ENCODE measurements around the gene TCEANC2.
"Not testable (repeated sequence)": the region's sequence is repeated elsewhere in the genome, so short reads cannot be mapped to it uniquely, and the experiment has no call there.

The TCEANC2 gene

DNA sequence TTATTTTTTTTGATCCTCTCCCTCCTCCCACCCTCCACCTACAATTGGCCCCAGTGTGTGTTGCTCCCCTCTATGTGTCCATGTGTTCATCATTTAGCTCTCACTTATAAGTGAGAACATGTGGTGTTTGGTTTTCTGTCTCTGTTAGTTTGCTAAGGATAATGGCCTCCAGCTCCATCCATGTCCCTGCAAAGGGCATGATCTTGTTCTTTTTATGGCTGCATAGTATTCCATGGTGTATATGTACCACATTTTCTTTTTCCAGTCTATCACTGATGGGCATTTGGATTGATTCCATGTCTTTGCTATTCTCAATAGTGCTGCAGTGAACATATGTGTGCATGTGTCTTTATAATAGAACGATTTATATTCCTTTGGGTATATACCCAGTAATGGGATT lies 28.6 kb upstream of the TCEANC2 start:
- DNase-seq (ENCODE audit: low read depth in 1 of 2, low spot score in 1 of 2) = not testable (repeated sequence)

DNA sequence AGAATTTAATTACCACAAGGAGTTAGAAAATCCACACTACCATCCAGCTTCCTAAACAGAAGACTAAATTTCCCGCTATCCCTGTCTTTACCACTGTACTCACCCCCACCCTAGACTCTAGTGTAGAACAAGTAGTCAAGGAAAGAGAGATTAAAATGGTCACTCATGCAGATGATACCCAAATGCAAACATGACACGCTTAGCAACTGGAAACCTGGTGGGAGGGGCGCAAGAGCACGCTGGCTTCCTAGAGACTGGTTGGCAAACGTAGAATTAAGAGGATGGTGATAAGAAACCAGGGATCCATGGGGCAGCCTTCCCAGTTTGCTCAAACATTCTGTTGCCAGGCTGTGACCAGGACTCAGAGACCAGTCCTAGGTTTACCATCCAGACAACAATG lies 25.6 kb upstream of the TCEANC2 start:
- no peak for DNase-seq (ENCODE audit: low read depth in 1 of 2, low spot score in 1 of 2)

DNA sequence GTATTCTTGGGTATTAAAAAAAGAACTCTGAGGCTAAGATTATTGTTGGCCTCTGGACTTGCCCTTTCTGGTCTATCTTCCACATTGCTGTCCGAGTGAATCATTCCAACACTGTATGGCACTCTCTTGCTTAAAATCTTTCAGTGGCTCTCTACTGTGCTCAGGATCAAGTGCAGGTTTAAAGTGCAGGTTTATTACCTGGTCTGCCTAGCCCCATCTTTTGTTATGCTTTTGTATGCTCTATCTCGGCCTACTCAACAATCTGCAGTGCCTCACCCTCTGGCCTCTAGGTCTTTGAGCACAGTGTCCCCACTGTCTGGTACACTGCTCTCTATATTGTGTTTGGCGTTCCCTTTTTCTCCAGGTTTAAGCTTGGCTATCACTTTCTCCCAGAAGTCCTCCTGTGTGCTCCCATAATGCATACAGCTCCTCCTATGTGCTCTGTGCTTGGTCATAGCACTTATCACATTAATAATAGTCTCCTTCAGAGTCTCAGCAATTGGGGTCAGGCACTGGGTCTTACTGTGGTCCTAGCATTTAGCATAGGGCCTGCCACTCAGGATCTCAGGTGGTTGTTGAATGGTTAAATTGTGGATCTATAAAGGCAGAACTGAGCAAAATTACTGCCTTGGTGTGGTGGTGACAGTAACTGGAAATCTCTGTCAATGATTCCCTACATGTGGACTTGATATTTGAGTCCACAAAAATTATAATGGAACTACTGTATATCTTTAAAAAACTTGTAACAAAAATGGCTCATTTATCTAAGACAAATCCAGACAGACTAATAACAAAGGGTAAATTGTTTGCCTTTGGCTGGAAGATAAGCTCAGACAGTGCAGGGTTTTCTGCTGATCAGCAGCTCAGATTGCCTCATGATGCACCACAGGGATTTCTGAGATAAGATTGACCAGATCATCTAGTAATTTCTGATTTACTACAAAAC lies 24.8 kb upstream of the TCEANC2 start:
- DNase-seq (ENCODE audit: low read depth in 1 of 2, low spot score in 1 of 2) = no peak

DNA sequence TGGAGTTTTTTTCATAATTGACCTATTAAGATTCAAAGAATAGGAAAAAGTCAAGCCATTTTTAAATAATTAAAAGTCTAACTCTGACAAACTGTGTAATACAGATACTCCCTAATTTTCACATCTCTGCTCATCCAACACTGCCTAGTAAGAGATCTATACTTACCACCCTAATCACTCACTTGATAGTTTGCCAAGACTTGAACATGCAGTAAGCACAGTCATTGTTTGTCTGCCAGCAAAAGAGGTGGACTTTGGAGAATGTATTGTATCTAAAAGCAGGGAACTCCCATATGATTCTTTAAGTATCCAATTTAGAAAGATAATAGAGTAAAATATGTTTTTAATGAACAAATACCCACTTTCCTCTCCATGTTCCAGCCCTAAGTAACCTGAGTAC lies 15.9 kb upstream of the TCEANC2 start:
- DNase-seq (ENCODE audit: low read depth in 1 of 2, low spot score in 1 of 2) = no peak

DNA sequence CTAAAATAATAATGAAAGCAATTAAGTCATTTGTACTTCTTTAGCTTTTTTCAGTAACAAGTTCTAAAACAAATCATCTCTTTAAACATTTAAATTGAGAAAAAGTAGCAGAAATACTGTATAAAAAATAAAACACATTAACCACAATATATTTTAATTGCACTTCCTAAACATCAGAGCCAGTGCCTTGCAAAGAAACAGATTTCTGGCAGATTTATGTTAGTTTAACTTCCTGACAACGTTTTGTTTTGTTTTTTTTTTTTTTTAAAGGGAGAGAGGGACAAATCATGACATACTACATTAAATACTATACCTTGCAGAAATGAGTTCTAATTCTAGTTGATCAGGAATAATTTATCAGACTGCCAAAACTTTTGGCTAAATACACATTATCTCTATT lies 11.6 kb upstream of the TCEANC2 start:
- no peak for DNase-seq (ENCODE audit: low read depth in 1 of 2, low spot score in 1 of 2)

DNA sequence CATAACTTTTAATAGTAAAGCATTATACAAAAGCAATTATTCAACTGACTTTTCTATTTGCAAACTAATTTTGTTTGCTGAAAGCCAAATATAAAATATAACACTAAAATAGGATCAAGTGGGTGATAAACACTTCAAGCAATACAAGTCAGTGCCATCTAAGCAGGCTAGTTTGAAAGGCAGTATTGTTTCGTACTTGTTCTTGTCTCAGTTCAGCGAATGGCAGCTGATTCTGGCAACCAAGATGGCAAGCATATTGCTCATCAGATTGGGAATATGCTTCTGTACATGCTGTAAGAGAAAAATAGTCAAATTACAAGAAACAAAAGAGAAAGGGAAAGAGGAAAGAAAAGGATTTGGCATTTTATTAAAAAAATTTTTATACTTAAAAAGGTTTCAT lies 7.9 kb upstream of the TCEANC2 start:
- no peak for DNase-seq (ENCODE audit: low read depth in 1 of 2, low spot score in 1 of 2)

DNA sequence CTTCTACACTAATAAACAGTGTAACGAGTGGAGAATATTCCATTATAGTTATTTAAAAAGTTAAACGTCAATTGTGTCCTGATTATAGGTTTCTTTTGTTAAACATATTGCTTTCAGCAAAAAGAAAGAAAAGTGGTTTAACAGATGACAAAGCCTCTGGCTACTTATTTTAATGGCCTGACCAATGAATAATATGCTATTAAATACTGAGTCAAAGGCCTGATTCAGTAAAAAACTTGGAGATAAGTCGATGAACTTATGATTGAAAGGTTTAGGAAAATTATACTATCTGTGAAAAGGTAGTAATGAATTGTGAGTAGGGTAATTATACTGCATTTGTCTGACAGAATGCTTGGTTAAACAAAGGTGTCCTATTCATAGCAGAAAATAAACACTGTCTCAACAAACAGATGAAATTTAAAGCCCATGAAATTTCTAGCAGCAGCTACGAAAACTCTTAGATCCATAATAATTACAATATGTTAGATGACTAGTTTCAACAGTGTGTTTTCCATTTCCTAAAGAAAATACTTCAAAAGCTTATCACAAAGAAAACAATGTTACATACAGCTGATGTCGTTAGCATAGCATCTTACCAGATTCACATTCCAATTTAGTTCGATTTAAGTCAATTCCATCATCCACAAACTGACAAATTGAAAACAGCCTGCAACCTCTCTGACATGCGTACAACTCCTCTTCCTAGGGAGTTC lies 6.6 kb upstream of the TCEANC2 start:
- no peak for DNase-seq (ENCODE audit: low read depth in 1 of 2, low spot score in 1 of 2)

DNA sequence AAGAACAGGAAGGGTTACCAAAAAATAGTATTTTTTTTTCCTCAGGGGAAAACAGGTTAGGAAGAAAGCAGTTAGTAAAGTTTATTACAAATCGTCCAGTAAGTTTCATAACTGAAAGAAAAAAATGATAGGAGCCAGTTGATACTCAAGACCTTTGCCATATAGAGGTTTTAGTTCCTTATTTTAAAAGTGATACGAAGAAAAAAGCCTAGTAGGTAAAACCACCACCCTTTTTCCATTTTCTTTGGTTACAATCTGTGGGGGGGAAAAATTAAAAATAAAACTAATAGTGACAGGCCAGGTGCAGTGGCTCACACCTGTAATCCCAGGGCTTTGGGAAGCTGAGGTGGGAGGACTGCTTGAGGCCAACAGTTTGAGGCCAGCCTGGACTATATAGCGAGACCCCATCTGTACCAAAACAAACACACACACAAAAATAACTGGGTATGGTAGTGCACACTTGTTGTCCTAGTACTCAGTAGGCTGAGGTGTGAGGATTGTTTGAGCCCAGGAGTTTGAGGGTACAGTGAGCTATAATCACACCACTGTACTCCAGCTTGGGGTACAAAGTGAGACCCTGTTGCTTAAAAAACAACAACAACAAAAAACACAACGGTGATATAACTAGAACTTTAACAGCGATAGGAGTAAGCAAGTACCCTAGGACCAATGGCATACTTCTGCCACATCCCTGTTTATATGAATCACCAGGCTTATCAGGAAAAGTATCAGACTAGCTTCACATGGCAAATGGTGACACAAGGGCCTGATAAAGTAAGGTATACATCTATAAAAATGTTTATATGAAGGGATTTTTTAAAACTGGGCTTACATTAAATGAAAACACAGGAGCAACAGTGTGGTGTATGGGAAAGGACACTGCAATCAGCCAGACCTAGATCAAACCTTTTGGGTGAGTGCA lies 5.8 kb upstream of the TCEANC2 start:
- DNase-seq (ENCODE audit: low read depth in 1 of 2, low spot score in 1 of 2) = no peak

DNA sequence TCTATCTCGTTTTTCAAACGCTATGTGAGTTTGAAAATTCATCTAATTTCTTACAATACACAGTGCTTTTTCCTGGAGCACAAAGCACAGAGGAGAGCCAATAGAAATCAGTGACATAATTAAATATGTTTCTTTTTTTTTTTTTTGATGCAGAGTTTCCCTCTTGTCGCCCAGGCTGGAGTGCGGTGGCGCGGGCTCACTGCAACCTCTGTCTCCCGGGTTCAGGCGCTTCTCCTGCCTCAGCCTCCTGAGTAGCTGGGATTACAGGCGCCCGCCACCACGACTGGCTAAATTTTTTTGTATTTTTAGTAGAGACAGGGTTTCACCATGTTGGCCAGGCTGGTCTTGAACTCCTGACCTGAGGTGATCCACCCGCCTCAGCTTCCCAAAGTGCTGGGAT lies 3.0 kb upstream of the TCEANC2 start:
- not testable (repeated sequence) for DNase-seq (ENCODE audit: low read depth in 1 of 2, low spot score in 1 of 2)

DNA sequence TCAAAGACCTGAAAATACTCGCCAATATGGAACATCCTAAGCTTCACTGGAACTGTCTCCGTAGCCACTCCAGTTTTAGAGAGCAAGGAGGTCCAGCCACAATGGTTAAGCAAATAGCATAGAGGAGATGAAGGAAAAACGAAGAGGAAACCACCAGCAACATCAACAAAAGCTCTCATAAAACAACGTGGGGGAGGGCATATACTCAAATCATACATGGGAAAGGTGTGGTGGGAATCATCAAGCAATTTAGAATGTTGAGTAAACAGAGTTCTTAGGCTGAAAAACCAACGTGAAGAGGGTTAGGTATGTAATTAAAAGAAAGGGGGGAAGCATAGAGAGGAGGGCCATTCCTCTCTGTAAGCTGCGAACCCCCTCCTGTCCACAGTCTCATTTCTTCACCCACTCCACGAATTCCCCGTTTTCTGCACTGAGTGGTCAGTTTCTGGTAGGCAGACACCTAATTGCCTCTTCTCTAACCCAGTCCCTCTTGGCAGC lies 1.4 kb upstream of the TCEANC2 start:
- DNase-seq (ENCODE audit: low read depth in 1 of 2, low spot score in 1 of 2) = no peak

DNA sequence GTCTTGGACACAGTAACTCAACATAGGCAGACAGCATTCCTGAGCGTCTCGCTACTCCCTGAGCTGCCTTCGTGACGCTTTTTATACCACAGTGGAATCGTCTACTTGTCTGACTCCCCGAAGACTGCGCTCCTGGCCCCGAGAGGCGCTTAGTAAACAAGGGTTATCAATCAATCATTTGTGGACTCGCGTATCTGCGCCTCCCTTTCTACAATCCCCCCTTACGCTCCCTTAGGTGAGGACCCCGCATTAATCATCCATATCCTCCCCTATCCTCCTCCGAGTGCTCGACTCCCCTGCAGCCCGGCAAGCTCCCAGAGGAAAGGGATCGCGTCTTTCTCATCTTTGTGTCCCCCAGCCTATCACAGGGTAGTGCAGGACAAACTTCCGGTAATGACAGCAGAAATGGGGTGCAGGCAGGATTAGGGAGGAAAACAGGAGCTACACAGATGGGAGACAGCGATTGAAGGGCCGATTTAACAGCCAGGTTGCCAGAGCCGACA lies 926 bp upstream of the TCEANC2 start:
- DNase-seq (ENCODE audit: low read depth in 1 of 2, low spot score in 1 of 2) = peak in 1 of 2 donors; percentile 20

DNA sequence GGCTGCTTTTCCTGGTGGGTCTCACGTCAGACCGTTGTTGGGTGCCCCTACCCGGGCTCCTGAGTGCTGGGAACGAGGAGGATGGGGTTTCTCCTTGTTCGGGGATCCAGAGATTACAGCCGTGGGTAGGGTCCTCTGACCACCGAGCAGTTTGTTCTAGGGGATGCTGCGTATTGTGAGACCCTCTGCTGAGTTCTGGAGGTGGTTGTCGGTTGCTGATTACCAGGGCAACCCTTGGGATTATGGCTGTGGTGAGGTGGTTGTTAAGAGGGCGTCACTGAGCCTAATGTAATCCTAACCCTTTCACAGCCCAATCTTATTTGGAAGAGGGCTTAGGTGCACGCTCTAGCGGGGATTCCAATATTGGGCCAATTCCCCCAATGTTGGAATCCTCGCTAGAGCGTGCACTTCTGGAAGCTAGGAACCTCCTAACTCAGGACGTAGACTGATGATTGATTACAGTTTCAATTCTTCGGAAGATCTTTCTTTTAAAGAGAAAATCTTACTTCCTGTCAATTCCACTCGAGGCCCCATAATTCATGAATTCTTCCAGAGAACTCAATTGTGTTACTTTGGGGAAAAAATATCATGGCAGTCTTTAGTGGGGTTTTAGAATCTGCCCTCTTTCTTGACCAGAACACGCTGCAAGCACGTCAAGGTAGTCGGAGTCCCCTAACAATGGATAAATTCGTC lies 483 bp downstream of the TCEANC2 start:
- DNase-seq (ENCODE audit: low read depth in 1 of 2, low spot score in 1 of 2) = no peak

DNA sequence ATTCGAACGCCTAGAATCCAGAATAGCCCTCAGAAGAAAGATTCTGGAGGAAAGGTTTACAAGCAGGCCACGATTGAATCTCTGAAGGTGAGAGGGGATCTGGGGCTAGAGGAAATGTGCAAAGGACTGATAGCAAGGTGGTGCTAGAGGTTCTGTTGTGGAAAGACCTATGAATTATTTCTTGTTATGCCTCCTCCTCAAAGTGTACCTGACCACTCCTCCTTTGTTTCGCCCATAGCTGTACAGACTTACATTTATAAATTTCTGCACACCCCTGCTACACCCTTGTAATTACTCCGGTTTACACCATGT lies 986 bp downstream of the TCEANC2 start:
- no peak for DNase-seq (ENCODE audit: low read depth in 1 of 2, low spot score in 1 of 2)

DNA sequence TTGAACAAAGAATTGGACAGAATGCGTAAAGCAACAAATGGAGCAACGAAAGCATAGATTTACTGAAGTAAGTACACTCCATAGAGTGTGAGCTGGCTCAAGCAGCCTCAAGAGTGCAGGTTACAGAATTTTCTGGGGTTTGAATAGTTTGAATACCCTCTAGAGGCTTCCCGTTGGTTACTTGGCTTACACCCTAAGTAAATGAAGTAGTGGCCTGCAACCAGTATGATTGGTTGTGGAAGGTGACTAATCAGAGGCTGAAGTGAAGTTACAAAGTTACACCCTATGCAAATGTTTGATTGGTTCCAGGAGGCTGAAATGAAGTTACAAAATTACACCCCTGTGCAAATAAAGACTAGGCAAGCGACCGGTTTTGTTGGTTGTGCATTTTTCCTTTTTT lies 10.9 kb downstream of the TCEANC2 start:
- DNase-seq (ENCODE audit: low read depth in 1 of 2, low spot score in 1 of 2) = no peak

DNA sequence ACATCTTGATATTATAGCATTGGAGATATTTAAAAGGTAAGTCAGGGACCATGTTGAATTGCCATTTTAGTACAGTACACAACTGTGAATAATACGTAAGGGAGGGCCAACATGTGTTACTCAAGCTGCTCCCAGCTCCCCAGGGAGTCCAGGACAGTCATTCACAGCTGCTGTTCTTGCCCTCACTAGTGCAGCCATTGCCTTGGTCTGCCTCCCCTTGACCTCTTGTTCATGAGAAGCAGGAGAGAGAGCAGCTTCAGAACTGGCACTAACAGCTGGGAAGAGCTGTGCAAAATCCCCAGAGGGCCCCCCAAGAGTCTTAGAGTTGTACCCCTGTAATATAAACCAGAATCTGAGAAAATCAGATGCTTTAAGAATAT lies 16.4 kb downstream of the TCEANC2 start:
- no peak for DNase-seq (ENCODE audit: low read depth in 1 of 2, low spot score in 1 of 2)

DNA sequence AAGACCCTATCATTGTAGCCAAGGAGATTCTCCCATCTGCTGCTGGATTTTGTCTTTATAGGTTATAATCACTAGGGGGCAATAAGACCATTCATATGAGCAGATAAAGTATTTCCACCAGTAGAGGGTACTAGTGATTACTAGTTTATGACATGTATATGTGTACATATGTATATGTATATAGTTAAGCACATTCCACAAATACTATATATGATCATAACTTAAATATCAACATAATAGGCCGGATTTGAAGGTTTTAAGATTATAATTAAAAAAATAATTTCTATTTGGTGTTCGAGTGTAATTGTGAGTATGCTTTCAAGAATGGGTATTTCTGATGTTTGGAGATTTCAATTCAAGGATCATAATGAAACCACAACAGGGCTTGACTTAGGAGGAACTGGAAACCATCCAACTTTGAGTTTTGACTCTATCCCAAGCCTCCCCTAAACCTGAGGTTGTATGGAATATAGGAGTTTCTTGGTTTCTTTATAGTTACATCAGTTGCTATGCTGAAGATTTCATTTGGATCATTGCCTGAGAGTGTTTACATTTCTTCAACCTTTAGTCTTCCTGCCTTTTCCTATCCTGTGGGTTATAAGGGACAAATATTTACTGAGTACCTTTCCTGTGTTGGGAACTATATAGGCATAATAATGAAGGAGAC lies 16.9 kb downstream of the TCEANC2 start:
- no peak for DNase-seq (ENCODE audit: low read depth in 1 of 2, low spot score in 1 of 2)

DNA sequence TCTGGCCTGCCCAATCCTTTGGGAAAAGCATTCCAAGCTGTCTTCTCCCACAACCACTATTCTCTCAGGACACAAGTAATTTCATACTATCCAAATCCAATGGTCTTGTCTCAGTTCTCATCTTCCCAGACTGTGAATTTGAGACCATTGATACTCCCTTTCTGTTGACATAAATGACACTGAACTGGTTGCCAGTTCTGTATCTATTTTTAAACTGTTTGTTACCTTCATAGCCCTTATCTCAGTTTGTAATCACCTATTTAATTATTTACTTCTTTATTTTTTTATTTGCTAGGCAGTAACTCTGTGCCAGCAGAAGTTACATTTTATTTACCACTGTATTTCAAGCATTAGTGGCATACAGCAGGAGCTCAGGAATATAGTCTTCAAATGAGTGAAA lies 24.0 kb downstream of the TCEANC2 start:
- DNase-seq (ENCODE audit: low read depth in 1 of 2, low spot score in 1 of 2) = no peak

DNA sequence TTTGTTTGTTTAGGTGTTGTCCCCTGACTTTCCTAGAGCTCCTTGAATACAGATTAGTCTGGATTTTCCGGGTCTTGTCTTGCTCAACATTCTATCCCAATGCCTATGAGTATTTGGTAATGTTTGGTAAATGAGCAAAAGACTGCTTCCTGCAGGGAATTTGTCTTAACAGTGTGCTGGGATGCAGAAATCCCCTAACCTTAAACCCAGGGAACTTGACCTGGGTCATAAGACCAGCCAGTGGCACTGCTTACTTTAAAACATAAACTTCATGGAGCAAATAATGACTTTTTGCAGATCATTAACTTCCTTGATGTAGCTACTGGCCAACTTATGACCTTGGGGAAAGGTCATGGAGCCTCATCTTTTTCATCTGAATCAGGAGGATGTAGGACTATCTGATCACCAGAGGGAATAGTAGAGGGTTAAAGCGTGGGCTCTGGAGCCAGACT lies 27.2 kb downstream of the TCEANC2 start:
- DNase-seq (ENCODE audit: low read depth in 1 of 2, low spot score in 1 of 2) = no peak

DNA sequence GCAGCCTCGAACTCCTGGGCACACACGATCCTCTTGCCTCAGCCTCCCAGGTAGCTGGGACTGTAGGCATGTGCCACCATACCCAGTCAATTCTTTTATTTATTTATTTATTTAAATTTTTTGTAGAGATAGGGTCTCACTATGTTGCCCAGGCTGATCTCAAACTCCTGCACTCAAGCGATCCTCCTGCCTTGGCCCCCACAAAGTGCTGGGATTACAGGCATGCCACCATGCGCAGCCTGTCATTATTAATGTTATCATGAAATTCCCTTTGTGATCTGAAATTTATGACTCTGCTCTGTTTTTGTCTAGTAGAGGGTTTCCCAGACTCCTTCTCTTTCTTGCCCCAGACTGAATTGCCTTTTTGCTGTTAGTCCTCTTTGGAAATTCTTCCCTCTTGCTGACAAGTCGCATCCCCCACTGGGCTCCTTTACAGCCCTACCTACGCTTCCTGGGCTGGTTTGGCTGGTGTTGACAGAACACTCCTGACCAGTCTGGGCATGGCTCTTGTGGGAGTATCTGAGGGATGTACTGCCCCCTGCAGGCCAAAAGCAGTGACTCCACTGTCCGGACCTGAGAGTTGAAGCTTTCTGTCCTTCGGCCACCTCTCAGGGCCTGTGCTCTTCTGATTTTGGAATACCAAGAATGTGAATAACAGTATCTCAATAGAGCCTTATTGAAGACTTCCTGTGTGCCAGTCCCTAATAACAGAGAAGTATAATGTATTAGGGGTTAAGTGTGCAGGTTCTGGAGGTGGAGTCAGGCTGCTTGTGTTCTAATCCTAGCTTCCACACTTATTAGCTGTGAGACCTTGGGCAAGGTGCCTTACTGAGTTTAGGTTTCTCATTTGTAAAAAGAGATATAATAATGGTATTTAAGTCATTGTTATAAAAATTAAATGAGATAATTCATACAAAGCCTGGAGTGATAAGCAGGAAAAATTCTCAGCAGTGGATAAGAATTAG lies 28.2 kb downstream of the TCEANC2 start:
- peak; percentile 10 to 23 for DNase-seq (ENCODE audit: low read depth in 1 of 2, low spot score in 1 of 2)
